Trophoblast cell (in vitro differentiated cells and primary cell): ENCODE data around the gene TOB1.

Experiments used
- DNase-seq, 2 donors: peaks; one replicate each; pipeline ENCODE4 v3.0.0-alpha.2; 2016
- H2AFZ ChIP-seq: 2 replicates; pipeline ENCODE4 v1.6.1; 2013; ENCODE audit warnings: low read length, moderate library complexity, mild to moderate bottlenecking; ENCODE audit not compliant: insufficient read depth, poor library complexity
- H2AK5ac ChIP-seq: 2 replicates; pipeline ENCODE4 v1.6.1; 2013; ENCODE audit warnings: mild to moderate bottlenecking, low read length
- H2BK120ac ChIP-seq: 2 replicates; pipeline ENCODE4 v1.6.1; 2013; ENCODE audit warnings: low read length, mild to moderate bottlenecking, moderate library complexity; ENCODE audit not compliant: insufficient read depth, poor library complexity
- H2BK12ac ChIP-seq: 2 replicates; pipeline ENCODE4 v1.6.1; 2013; ENCODE audit warnings: mild to moderate bottlenecking, low read length, moderate library complexity
- H2BK5ac ChIP-seq: 2 replicates; pipeline ENCODE4 v1.6.1; 2013; ENCODE audit warnings: low read length, low read depth, moderate library complexity, mild to moderate bottlenecking; ENCODE audit not compliant: poor library complexity
- H3K14ac ChIP-seq: 2 replicates; pipeline ENCODE4 v1.6.1; 2013; ENCODE audit warnings: mild to moderate bottlenecking, low read length
- H3K18ac ChIP-seq: 2 replicates; pipeline ENCODE4 v1.6.1; 2013; ENCODE audit warnings: mild to moderate bottlenecking, low read length
- H3K23ac ChIP-seq: 2 replicates; pipeline ENCODE4 v1.6.1; 2013; ENCODE audit warnings: low read length
- H3K27ac ChIP-seq: 2 replicates; pipeline ENCODE4 v1.5.1; 2013; ENCODE audit warnings: low read depth, mild to moderate bottlenecking, inconsistent platforms, low read length, moderate library complexity
- H3K27me3 ChIP-seq: 2 replicates; pipeline ENCODE4 v1.6.1; 2013; ENCODE audit warnings: inconsistent platforms, mild to moderate bottlenecking, low read length, moderate library complexity; ENCODE audit not compliant: insufficient read depth
- H3K36me3 ChIP-seq, 2 experiments: 1 replicate in 1 of 2; 2 replicates in 1 of 2; pipeline ENCODE4 v1.6.1; 2013; ENCODE audit warnings: low read length in 2 of 2, mild to moderate bottlenecking in 2 of 2, moderate library complexity in 1 of 2; ENCODE audit not compliant: insufficient read depth in 2 of 2, control insufficient read depth in 1 of 2
- H3K4ac ChIP-seq: 2 replicates; pipeline ENCODE4 v1.6.1; 2013; ENCODE audit warnings: low read depth, mild to moderate bottlenecking, low read length, moderate library complexity
- H3K4me1 ChIP-seq, 2 experiments: 1 replicate in 1 of 2; 2 replicates in 1 of 2; pipeline ENCODE4 v1.6.1; 2013; ENCODE audit warnings: low read length in 2 of 2, mild to moderate bottlenecking in 2 of 2, moderate library complexity in 1 of 2; ENCODE audit not compliant: insufficient read depth in 2 of 2, control insufficient read depth in 1 of 2
- H3K4me2 ChIP-seq: 2 replicates; pipeline ENCODE4 v1.6.1; 2013; ENCODE audit warnings: inconsistent platforms, mild to moderate bottlenecking, low read length, moderate library complexity
- H3K4me3 ChIP-seq: 2 replicates; pipeline ENCODE4 v1.5.1; 2013; ENCODE audit warnings: mild to moderate bottlenecking, low read depth, low read length, inconsistent platforms
- H3K79me1 ChIP-seq: one replicate; pipeline ENCODE4 v1.6.1; 2013; ENCODE audit warnings: low read length
- H3K79me2 ChIP-seq: 2 replicates; pipeline ENCODE4 v1.6.1; 2013; ENCODE audit warnings: low read length, mild to moderate bottlenecking; ENCODE audit not compliant: control insufficient read depth, insufficient read depth, poor library complexity
- H3K9ac ChIP-seq: 2 replicates; pipeline ENCODE4 v1.6.1; 2013; ENCODE audit warnings: mild to moderate bottlenecking, low read length
- H3K9me3 ChIP-seq: 2 replicates; pipeline ENCODE4 v1.6.1; 2013; ENCODE audit warnings: low read depth, mild to moderate bottlenecking, control low read depth, inconsistent platforms, low read length; ENCODE audit not compliant: insufficient read depth
- H4K12ac ChIP-seq: 2 replicates; pipeline ENCODE4 v1.6.1; 2013; ENCODE audit warnings: low read depth, mild to moderate bottlenecking, low read length, moderate library complexity
- H4K8ac ChIP-seq: 2 replicates; pipeline ENCODE4 v1.6.1; 2013; ENCODE audit warnings: low read depth, mild to moderate bottlenecking, low read length, moderate library complexity
- H4K91ac ChIP-seq: one replicate; pipeline ENCODE4 v1.6.1; 2013; ENCODE audit warnings: low read depth, mild to moderate bottlenecking, low read length, moderate library complexity
- WGBS: extraction: QIAGEN DNeasy Blood & Tissue Kit; methylation state at CpG from one replicate; pipeline ENCODE4 v1.1.7; 2013; ENCODE audit warnings: missing lambda C conversion rate; ENCODE audit not compliant: insufficient read length, insufficient coverage; ENCODE audit errors: extremely low coverage; 5-methylcytosine and 5-hydroxymethylcytosine counted together

TOB1 gene

DNA sequence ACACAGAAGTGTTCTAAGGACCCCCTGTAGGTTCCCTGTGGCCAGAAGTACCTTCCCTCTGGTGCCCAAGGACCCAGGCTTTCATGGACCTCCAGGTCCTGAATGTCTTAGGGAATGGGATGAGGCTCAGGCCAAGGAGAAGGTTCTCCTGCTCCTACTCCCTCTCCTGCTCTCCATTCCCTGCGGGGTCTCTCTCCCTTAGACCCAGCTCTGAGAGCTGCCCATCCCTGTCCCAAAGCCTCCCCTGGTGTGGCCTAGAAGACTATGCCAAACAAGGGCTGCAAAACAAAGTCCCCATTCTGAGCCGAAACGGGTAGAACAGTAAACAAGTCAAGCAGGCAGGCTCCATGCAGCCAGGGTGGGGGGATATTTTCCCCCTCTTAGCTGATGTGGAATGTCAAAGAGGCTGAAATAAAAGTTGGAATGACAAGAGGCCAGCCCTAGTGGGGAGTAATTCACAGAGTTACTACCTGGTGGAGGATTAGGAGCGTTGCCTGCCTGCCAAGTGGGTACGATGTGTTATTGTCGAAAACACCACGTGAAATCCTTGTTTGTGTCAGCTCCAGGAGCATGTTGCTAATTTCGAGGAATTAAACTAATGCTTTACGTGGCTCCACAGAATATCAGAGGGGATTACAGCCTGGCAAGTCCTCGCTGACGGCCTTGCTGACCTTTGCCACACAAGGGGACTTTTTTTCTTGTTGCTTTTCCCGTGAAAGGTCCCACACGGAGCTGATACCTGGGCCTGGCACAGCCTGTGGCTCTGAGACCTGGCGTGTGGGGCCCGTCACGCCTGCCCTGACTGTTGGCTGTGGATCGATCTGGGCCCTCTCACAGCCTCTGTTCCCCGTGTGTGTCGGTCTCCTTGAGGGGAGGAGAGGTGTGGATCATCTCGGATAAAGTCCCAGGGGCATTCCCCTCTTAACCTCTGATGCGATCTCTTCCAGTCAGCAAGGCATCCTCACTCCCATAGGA, 27.9 kb downstream of the TOB1 start:
- Histone ChIP-seq H3K9me3 (peaks cover 2% of the 10 kb centered on the region), H3K4me3 (no peak overlapping the region), H4K8ac (no peak overlapping the region), H2BK5ac (no peak overlapping the region), H3K27me3 (no peaks in the 10 kb centered on the region), H3K4ac (no peak overlapping the region), H3K4me1 (peaks cover 0 to 5% of the 10 kb centered on the region in 2 experiments), H3K79me1 (no peaks in the 10 kb centered on the region), H2AK5ac (no peak overlapping the region), H4K91ac (no peak overlapping the region), H2BK12ac (no peak overlapping the region), H3K9ac (no peak overlapping the region), H3K79me2 (no peaks in the 10 kb centered on the region), H3K18ac (no peak overlapping the region), H3K23ac (no peak overlapping the region), H3K27ac (no peak overlapping the region), H3K36me3 (no peaks in the 10 kb centered on the region), H2AFZ (no peak overlapping the region), H3K4me2 (no peak overlapping the region), H3K14ac (no peak overlapping the region), H4K12ac (no peak overlapping the region), H2BK120ac (no peak overlapping the region)
- WGBS = no CpG with 5 or more reads among the region's 21 CpGs
- DNase-seq = no peak

DNA sequence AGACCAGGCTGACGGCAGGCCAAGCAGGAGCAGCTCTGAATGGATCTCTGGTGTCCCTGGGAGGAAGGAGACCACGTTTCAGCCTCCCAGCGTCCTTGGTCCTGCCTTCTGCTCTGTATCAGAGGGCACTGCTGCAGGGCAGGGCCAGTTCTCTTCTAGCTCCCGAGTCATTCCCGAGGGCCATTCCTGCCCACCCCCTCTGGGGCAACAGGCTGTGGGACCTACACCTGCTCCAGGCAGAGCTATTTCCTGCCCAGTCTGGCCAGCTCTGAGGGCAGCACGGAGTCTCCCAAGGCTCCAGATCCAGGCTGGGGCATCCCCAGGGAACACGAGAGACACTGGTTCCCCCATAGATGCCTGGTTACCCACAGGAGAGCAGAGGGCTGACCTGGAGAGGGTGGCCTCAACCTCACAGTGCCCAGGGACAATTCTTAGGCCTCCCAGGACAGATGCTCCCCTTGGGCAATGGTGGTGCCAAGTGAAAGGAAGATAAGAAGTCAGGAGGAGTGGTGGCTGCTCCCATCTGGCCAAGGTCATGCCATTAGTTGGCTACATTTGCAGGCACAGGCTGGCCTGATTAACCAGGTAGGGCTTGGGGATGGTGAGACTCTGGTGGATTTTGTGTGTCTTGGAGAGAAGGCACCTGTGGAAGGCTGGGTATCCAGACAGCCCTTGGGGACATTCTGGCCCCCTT, 28.7 kb downstream of the TOB1 start:
- Histone ChIP-seq H2AK5ac (no peak overlapping the region), H3K79me1 (no peaks in the 10 kb centered on the region), H3K18ac (no peak overlapping the region), H2AFZ (no peak overlapping the region), H3K79me2 (no peaks in the 10 kb centered on the region), H4K12ac (no peak overlapping the region), H4K91ac (no peak overlapping the region), H3K4ac (no peak overlapping the region), H3K27ac (no peak overlapping the region), H3K9me3 (peaks cover 2% of the 10 kb centered on the region), H3K4me2 (no peak overlapping the region), H2BK12ac (no peak overlapping the region), H2BK5ac (no peak overlapping the region), H3K27me3 (no peaks in the 10 kb centered on the region), H3K4me1 (peaks cover 0 to 5% of the 10 kb centered on the region in 2 experiments), H3K9ac (no peak overlapping the region), H3K14ac (no peak overlapping the region), H3K36me3 (no peaks in the 10 kb centered on the region), H4K8ac (no peak overlapping the region), H3K23ac (no peak overlapping the region), H3K4me3 (no peak overlapping the region), H2BK120ac (no peak overlapping the region)
- no peak for DNase-seq
- no CpG with 5 or more reads among the region's 7 CpGs for WGBS

DNA sequence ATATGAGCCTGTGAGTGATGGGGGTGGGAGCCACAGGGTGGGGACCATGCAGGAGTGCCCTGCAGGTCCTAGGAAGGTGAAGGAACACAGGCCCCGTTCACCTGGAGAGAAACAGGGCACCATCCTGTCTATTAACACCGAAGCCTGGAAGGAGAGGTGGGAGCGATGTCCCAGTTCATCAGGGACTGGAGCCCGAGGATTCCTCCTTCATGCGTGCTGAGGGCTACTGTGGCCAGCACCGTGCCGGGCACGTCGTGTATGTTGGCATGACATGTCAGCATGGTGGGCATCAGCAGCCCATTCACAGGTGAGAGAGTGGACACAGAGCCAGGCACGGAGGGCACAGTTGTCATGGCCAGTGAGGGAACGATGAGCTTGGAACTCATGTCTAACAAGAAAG, 29.3 kb downstream of the TOB1 start:
- H3K36me3 ChIP-seq = no peaks in the 10 kb centered on the region
- WGBS = no CpG with 5 or more reads among the region's 11 CpGs
- H3K9me3 ChIP-seq = peaks cover 4% of the 10 kb centered on the region
- no peak overlapping the region for H4K91ac ChIP-seq
- H3K4me2 ChIP-seq = no peak overlapping the region
- H3K4ac ChIP-seq = no peak overlapping the region
- no peak overlapping the region for H2BK120ac ChIP-seq
- H2AK5ac ChIP-seq = no peak overlapping the region
- H3K4me1 ChIP-seq = peaks cover 0 to 5% of the 10 kb centered on the region in 2 experiments
- H3K27me3 ChIP-seq = no peaks in the 10 kb centered on the region
- H3K27ac ChIP-seq = no peak overlapping the region
- H2BK5ac ChIP-seq = no peak overlapping the region
- no peak overlapping the region for H4K8ac ChIP-seq
- H3K9ac ChIP-seq = no peak overlapping the region
- DNase-seq = no peak
- no peak overlapping the region for H3K14ac ChIP-seq
- H3K79me1 ChIP-seq = no peaks in the 10 kb centered on the region
- no peak overlapping the region for H3K23ac ChIP-seq
- no peaks in the 10 kb centered on the region for H3K79me2 ChIP-seq
- H2BK12ac ChIP-seq = no peak overlapping the region
- no peak overlapping the region for H2AFZ ChIP-seq
- no peak overlapping the region for H4K12ac ChIP-seq
- no peak overlapping the region for H3K18ac ChIP-seq
- H3K4me3 ChIP-seq = no peak overlapping the region

DNA sequence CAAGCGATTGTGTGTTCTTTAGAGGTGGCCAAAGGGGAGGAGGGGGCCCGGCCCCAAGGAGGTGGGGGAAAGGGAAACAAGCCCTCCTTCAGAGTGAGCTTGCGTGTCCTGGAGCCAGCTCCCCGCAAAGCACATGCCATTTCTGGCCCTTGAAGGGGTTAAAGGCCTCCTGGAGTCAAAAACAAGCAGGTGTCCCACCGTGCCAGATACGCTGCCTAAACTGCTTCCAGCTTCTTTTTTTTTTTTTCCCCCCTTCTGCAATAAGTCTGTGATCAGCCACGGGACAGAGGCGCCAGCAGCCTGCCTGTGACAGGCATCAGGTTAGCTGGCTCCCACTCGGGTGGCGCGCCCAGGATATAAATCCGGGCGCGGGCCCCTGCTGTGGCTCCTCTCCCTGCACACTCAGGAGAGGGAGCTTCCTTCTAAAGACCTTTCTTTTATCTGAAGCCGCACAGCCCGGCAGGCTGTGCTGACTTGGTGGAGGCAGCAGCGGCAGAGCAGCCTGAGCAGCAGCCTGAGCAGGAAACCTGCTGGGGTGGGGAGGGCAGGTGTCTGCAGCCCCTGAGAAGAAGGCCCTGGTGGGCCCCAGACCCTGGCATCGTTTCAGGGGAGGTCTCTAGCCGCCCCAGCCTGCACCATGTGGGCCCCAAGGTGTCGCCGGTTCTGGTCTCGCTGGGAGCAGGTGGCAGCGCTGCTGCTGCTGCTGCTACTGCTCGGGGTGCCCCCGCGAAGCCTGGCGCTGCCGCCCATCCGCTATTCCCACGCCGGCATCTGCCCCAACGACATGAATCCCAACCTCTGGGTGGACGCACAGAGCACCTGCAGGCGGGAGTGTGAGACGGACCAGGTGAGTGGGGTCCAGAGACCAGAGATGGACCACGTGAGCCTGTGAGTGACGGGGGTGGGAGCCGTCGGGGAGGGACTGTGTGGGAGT, 30.6 kb downstream of the TOB1 start, which contains the start of gene WFIKKN2:
WFIKKN2 (plus strand) TSS at position 286 of the 934 bp plus-strand sequence; CDS start at position 638, 352 bp downstream.
- H3K9ac ChIP-seq = no peak within 1 kb of the TSS
- H3K4ac ChIP-seq = no peak within 1 kb of the TSS
- H3K27ac ChIP-seq = no peak within 1 kb of the TSS
- H3K14ac ChIP-seq = no peak within 1 kb of the TSS
- H2AFZ ChIP-seq = no peak within 1 kb of the TSS
- H3K36me3 ChIP-seq = no peaks in the 10 kb centered on the region
- H3K27me3 ChIP-seq = no peaks in the 10 kb centered on the region
- peak within 1 kb of the TSS; percentile 2 for H2BK12ac ChIP-seq
- H3K79me2 ChIP-seq = no peaks in the 10 kb centered on the region
- H4K91ac ChIP-seq = peak within 1 kb of the TSS; percentile 29
- no peak within 1 kb of the TSS for H4K8ac ChIP-seq
- peaks cover 4% of the 10 kb centered on the region for H3K9me3 ChIP-seq
- H3K4me1 ChIP-seq = peaks cover 0 to 5% of the 10 kb centered on the region in 2 experiments
- peak within 1 kb of the TSS; percentile 25 for H3K4me2 ChIP-seq
- no peak within 1 kb of the TSS for H3K23ac ChIP-seq
- DNase-seq = no peak
- no peak within 1 kb of the TSS for H2BK5ac ChIP-seq
- H3K79me1 ChIP-seq = no peaks in the 10 kb centered on the region
- H2BK120ac ChIP-seq = no peak within 1 kb of the TSS
- H3K18ac ChIP-seq = no peak within 1 kb of the TSS
- no peak within 1 kb of the TSS for H4K12ac ChIP-seq
- H3K4me3 ChIP-seq = no peak within 1 kb of the TSS
- WGBS = no CpG with 5 or more reads among the region's 39 CpGs
- no peak within 1 kb of the TSS for H2AK5ac ChIP-seq
